HG03039 (cell line): ENCODE measurements around the gene DBP.

ENCODE experiments used
- ATAC-seq: cut with Tn5 transposase; IDR thresholded peaks from one replicate; pipeline ENCODE4 v1.9.1; 2021; ENCODE audit warnings: mild to moderate bottlenecking, moderate library complexity; ENCODE audit not compliant: unreplicated experiment

The DBP gene

GRCh38 chr19:48587387-48587786 lies 49.8 kb downstream of the DBP start:
- ATAC-seq = no peak

GRCh38 chr19:48582168-48582567 lies 55.0 kb downstream of the DBP start:
- ATAC-seq = no peak
